ENCODE data around the gene HIBADH. TPM values are rescaled to one million over a fixed set of nuclear protein-coding genes. Genes with fewer than 3 reads are reported as not detected.

The HIBADH gene
- total RNA-seq, 1 donor from 2014 or later: 39.0 TPM

- DNase-seq (ENCODE audit: low read depth) (no peak), FAIRE-seq (no peak)
- no peaks in the 10 kb centered on the region for H3K27me3 ChIP-seq (ENCODE audit: control insufficient read depth, insufficient read depth, low read length)
- TF ChIP-seq, protein P1, sequence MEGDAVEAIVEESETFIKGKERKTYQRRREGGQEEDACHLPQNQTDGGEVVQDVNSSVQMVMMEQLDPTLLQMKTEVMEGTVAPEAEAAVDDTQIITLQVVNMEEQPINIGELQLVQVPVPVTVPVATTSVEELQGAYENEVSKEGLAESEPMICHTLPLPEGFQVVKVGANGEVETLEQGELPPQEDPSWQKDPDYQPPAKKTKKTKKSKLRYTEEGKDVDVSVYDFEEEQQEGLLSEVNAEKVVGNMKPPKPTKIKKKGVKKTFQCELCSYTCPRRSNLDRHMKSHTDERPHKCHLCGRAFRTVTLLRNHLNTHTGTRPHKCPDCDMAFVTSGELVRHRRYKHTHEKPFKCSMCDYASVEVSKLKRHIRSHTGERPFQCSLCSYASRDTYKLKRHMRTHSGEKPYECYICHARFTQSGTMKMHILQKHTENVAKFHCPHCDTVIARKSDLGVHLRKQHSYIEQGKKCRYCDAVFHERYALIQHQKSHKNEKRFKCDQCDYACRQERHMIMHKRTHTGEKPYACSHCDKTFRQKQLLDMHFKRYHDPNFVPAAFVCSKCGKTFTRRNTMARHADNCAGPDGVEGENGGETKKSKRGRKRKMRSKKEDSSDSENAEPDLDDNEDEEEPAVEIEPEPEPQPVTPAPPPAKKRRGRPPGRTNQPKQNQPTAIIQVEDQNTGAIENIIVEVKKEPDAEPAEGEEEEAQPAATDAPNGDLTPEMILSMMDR (IDR thresholded peaks at IDR 0.05; ENCODE audit: insufficient read depth, low read length, severe bottlenecking): no peak
- H3K36me3 ChIP-seq (ENCODE audit: control insufficient read depth, insufficient read depth, low read length): no peaks in the 10 kb centered on the region
- no peak overlapping the region for H3K4me3 ChIP-seq (ENCODE audit: low read depth, low read length)
These were observed 41.9 kb upstream of the HIBADH start for GRCh38 chr7:27704422-27705199.

GRCh38 chr7:27703181-27703580 lies 40.5 kb upstream of the HIBADH start:
- FAIRE-seq (no peak), DNase-seq (ENCODE audit: low read depth) (no peak)
- no peaks in the 10 kb centered on the region for H3K27me3 ChIP-seq (ENCODE audit: control insufficient read depth, insufficient read depth, low read length)
- H3K4me3 ChIP-seq (ENCODE audit: low read depth, low read length): no peak overlapping the region
- H3K36me3 ChIP-seq (ENCODE audit: control insufficient read depth, insufficient read depth, low read length): no peaks in the 10 kb centered on the region
- TF ChIP-seq, protein P1 (IDR thresholded peaks at IDR 0.05; ENCODE audit: insufficient read depth, low read length, severe bottlenecking): no peak

GRCh38 chr7:27700501-27700900 lies 37.8 kb upstream of the HIBADH start:
- no peak overlapping the region for H3K4me3 ChIP-seq (ENCODE audit: low read depth, low read length)
- no peaks in the 10 kb centered on the region for H3K27me3 ChIP-seq (ENCODE audit: control insufficient read depth, insufficient read depth, low read length)
- TF ChIP-seq, protein P1 (IDR thresholded peaks at IDR 0.05; ENCODE audit: insufficient read depth, low read length, severe bottlenecking): no peak
- no peaks in the 10 kb centered on the region for H3K36me3 ChIP-seq (ENCODE audit: control insufficient read depth, insufficient read depth, low read length)
- FAIRE-seq: no peak
- DNase-seq (ENCODE audit: low read depth): no peak

GRCh38 chr7:27699751-27700150 lies 37.1 kb upstream of the HIBADH start:
- TF ChIP-seq, protein P1 (IDR thresholded peaks at IDR 0.05; ENCODE audit: insufficient read depth, low read length, severe bottlenecking): no peak
- Histone ChIP-seq H3K4me3 (ENCODE audit: low read depth, low read length) (no peak overlapping the region), H3K36me3 (ENCODE audit: control insufficient read depth, insufficient read depth, low read length) (no peaks in the 10 kb centered on the region), H3K27me3 (ENCODE audit: control insufficient read depth, insufficient read depth, low read length) (no peaks in the 10 kb centered on the region)
- no peak for FAIRE-seq
- no peak for DNase-seq (ENCODE audit: low read depth)

GRCh38 chr7:27697861-27698430 lies 35.3 kb upstream of the HIBADH start:
- peak; percentile 64 for DNase-seq (ENCODE audit: low read depth)
- Histone ChIP-seq H3K36me3 (ENCODE audit: control insufficient read depth, insufficient read depth, low read length) (no peaks in the 10 kb centered on the region), H3K27me3 (ENCODE audit: control insufficient read depth, insufficient read depth, low read length) (no peaks in the 10 kb centered on the region), H3K4me3 (ENCODE audit: low read depth, low read length) (no peak overlapping the region)
- no peak for FAIRE-seq
- TF ChIP-seq, protein P1 (IDR thresholded peaks at IDR 0.05; ENCODE audit: insufficient read depth, low read length, severe bottlenecking): no peak
